Fibroblast of lung (primary cell): Measurements from ENCODE around the gene CAMTA1. TPM values are rescaled to one million over a fixed set of nuclear protein-coding genes. Genes with fewer than 3 reads are reported as not detected.

ENCODE experiments used
- DNase-seq, 2 donors: peaks; one replicate each; pipeline versions ENCODE4 v3.0.0 to v3.0.0-alpha.2; 2010; ENCODE audit warnings: low read depth in 2 of 2
- H2AFZ ChIP-seq: 2 replicates; pipeline ENCODE4 v1.5.1; 2012; ENCODE audit warnings: low read length, control low read depth, inconsistent platforms
- H3K27ac ChIP-seq: 2 replicates; pipeline ENCODE4 v1.5.1; 2011; ENCODE audit warnings: low read length, control low read depth; ENCODE audit not compliant: insufficient read depth
- H3K27me3 ChIP-seq: 2 replicates; pipeline ENCODE4 v1.5.1; 2011; ENCODE audit warnings: mild to moderate bottlenecking, low read length; ENCODE audit not compliant: control insufficient read depth, insufficient read depth
- H3K36me3 ChIP-seq: 2 replicates; pipeline ENCODE4 v1.5.1; 2011; ENCODE audit warnings: low read length; ENCODE audit not compliant: control insufficient read depth, insufficient read depth
- H3K4me1 ChIP-seq: 2 replicates; pipeline ENCODE4 v1.5.1; 2011; ENCODE audit warnings: low read length; ENCODE audit not compliant: control insufficient read depth, insufficient read depth; ENCODE audit errors: extremely low read depth
- H3K4me2 ChIP-seq: 2 replicates; pipeline ENCODE4 v1.5.1; 2011; ENCODE audit warnings: low read length, control low read depth; ENCODE audit not compliant: insufficient read depth; ENCODE audit errors: extremely low read depth
- H3K4me3 ChIP-seq, 4 experiments: fragments of 200-600 bp in 1 of 4; sonication (generic) in 1 of 4; replicated peaks in 1 of 4; 2 replicates each; pipeline ENCODE4 v1.5.1; 2011 to 2016; ENCODE audit warnings: low read length in 4 of 4, low read depth in 3 of 4, mild to moderate bottlenecking in 3 of 4, control low read depth in 2 of 4, inconsistent platforms in 1 of 4, mixed read lengths in 1 of 4; ENCODE audit not compliant: insufficient read depth in 1 of 4; ENCODE audit errors: control extremely low read depth in 1 of 4
- H3K79me2 ChIP-seq: 2 replicates; pipeline ENCODE4 v1.5.1; 2012; ENCODE audit warnings: mild to moderate bottlenecking, low read length, inconsistent platforms; ENCODE audit not compliant: control insufficient read depth, insufficient read depth
- H3K9ac ChIP-seq: 2 replicates; pipeline ENCODE4 v1.5.1; 2011; ENCODE audit warnings: mild to moderate bottlenecking, low read length, control low read depth; ENCODE audit not compliant: insufficient read depth
- H3K9me3 ChIP-seq: 2 replicates; pipeline ENCODE4 v1.5.1; 2012; ENCODE audit warnings: low read depth, low read length; ENCODE audit not compliant: control insufficient read depth, insufficient read depth
- H4K20me1 ChIP-seq: 2 replicates; pipeline ENCODE4 v1.5.1; 2011; ENCODE audit warnings: low read length; ENCODE audit not compliant: control insufficient read depth, insufficient read depth; ENCODE audit errors: extremely low read depth
- EZH2 ChIP-seq: IDR thresholded peaks from 2 replicates; pipeline ENCODE4 v1.5.1; 2012; ENCODE audit warnings: low read length, control low read depth, mild to moderate bottlenecking; ENCODE audit errors: missing control alignments
- polyA plus RNA-seq, 2 donors: library from polyadenylated mRNA; depleted of rRNA in 1 of 2; stranded (reverse) in 1 of 2; unstranded in 1 of 2; fragments of >200 nt; gene quantifications; 2 replicates each; pipeline ENCODE4 v1.2.1, GENCODE V29; 2011 to 2012; ENCODE audit warnings: missing spikeins in 1 of 2
- total RNA-seq: library from RNA; depleted of rRNA; stranded (reverse); fragments of >200 nt; gene quantifications from 2 replicates; pipeline ENCODE4 v1.2.1, GENCODE V29; 2014
- TF ChIP-seq, protein P1 (sequence below), 2 donors: IDR thresholded peaks in 1 of 2; conservative IDR thresholded peaks in 1 of 2; 1 replicate in 1 of 2; 2 replicates in 1 of 2; pipeline ENCODE4 v1.5.1; 2011 to 2012; ENCODE audit warnings: low read length in 2 of 2, control low read depth in 1 of 2, inconsistent platforms in 1 of 2, low read depth in 1 of 2, mild to moderate bottlenecking in 1 of 2

CAMTA1 gene
- total and polyA plus RNA-seq, 2 donors (not counting 1 experiment from before 2014, with no cell fraction given), result 47.6 to 86.0 TPM

DNA sequence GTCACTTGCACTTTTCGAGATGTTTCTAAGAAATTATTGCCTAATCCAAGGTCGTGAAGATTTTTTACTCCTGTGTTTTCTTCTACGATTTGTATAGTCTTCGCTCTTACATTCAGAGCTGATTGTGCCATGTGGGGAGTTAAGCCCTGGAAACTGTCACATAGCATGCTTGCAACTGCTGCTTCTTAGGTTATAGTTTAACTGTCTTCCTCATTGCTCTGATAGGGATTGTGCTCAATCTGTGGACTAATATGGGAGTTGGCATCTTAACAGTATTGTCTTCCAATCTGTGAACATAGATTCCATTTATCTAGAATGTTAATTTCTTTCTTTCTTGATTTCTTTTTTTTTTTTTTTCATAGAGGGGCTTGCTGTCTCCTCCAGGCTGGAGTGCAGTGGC, 34.8 kb upstream of the CAMTA1 start:
- H3K4me1 ChIP-seq, result no peaks in the 10 kb centered on the region
- no peaks in the 10 kb centered on the region for H3K9me3 ChIP-seq
- no peak overlapping the region for H2AFZ ChIP-seq

DNA sequence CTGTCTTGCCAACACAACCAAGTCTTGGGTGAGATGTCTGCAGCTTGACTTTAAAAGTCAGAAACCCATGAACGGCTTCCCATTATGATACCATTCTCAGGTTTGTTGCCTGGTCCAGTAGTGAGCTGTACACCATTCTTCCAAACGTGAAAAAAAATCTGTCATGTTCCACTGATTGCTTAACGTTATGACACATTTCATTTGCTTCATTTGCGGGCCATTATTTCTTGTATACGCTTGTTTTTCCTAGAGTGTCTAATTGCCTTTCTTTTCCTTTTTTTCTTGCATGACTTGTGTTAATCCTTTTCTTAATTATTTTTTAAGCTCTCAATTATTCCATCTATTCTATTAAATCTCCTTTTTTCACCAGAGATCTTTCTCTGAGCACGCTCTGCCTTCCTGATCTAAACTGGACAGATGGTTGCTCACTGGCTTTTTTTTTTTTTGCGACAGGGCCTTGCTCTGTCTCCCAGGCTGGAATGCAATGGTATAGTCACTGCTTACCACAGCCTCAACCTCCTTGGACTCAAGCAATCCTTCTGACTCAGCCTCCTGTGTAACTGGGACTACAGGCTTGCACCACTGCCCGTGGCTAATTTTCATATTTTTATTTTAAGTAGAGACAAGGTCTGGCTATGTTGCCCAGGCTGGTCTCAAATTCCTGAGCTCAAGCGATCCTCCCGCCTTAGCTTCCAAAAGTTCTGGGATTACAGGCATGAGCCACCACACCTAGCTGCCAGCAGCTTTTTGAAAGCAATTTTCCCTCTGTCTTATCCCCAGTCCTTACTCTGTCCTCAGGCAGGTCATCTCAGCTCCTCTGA, 31.7 kb upstream of the CAMTA1 start:
- Histone ChIP-seq H3K4me1 (no peaks in the 10 kb centered on the region), H3K27me3 (peaks cover 3% of the 10 kb centered on the region), H3K79me2 (no peaks in the 10 kb centered on the region), H2AFZ (no peak overlapping the region), H3K4me3 (no peak overlapping the region), H3K9me3 (no peaks in the 10 kb centered on the region), H3K9ac (no peak overlapping the region), H3K4me2 (no peak overlapping the region), H3K27ac (no peak overlapping the region), H4K20me1 (no peaks in the 10 kb centered on the region), H3K36me3 (no peaks in the 10 kb centered on the region)
- TF ChIP-seq, protein P1, sequence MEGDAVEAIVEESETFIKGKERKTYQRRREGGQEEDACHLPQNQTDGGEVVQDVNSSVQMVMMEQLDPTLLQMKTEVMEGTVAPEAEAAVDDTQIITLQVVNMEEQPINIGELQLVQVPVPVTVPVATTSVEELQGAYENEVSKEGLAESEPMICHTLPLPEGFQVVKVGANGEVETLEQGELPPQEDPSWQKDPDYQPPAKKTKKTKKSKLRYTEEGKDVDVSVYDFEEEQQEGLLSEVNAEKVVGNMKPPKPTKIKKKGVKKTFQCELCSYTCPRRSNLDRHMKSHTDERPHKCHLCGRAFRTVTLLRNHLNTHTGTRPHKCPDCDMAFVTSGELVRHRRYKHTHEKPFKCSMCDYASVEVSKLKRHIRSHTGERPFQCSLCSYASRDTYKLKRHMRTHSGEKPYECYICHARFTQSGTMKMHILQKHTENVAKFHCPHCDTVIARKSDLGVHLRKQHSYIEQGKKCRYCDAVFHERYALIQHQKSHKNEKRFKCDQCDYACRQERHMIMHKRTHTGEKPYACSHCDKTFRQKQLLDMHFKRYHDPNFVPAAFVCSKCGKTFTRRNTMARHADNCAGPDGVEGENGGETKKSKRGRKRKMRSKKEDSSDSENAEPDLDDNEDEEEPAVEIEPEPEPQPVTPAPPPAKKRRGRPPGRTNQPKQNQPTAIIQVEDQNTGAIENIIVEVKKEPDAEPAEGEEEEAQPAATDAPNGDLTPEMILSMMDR (conservative IDR thresholded peaks at IDR 0.05 in 1 of 2, IDR thresholded peaks at IDR 0.05 in 1 of 2; ENCODE audit: low read depth in 1 of 2, low read length in 2 of 2), result no peak
- TF ChIP-seq EZH2, result no peak
- DNase-seq, result no peak

More for the DNA sequence above, 34.8 kb upstream of the CAMTA1 start:
- Histone ChIP-seq H3K27ac (no peak overlapping the region), H3K36me3 (no peaks in the 10 kb centered on the region), H3K4me2 (no peak overlapping the region), H3K27me3 (peaks cover 3% of the 10 kb centered on the region), H3K4me3 (no peak overlapping the region), H3K79me2 (no peaks in the 10 kb centered on the region), H3K9ac (no peak overlapping the region), H4K20me1 (no peaks in the 10 kb centered on the region)
- no peak for TF ChIP-seq EZH2
- TF ChIP-seq, protein P1 (conservative IDR thresholded peaks at IDR 0.05 in 1 of 2, IDR thresholded peaks at IDR 0.05 in 1 of 2; ENCODE audit: low read depth in 1 of 2, low read length in 2 of 2), result no peak
- DNase-seq, result no peak

DNA sequence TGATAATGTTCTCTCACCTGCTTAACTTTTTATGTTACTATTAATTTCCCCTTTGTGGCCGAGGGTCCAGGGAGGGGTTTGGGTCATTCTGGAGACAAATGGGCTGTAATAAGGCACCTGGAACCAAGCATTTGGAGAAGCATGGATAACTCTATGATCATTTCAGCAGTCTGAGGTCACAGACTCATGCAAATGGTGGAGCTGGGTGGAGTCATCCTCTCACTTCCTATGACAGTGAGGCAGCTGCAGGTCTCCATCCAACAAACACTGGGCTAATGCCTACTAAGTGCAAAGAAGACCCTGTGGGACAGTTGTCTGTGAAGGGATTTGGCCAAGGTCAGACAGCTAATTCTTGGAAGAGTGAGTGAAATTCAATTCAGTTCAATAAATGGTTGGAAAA, 28.8 kb upstream of the CAMTA1 start:
- H3K27me3 ChIP-seq, result peaks cover 3% of the 10 kb centered on the region
- TF ChIP-seq, protein P1 (conservative IDR thresholded peaks at IDR 0.05 in 1 of 2, IDR thresholded peaks at IDR 0.05 in 1 of 2; ENCODE audit: low read depth in 1 of 2, low read length in 2 of 2), result no peak
- no peak for TF ChIP-seq EZH2
- H3K4me3 ChIP-seq, result no peak overlapping the region
- H3K27ac ChIP-seq, result no peak overlapping the region
- H3K4me1 ChIP-seq, result no peaks in the 10 kb centered on the region
- DNase-seq, result no peak
- H2AFZ ChIP-seq, result no peak overlapping the region
- no peaks in the 10 kb centered on the region for H4K20me1 ChIP-seq
- H3K79me2 ChIP-seq, result no peaks in the 10 kb centered on the region
- no peak overlapping the region for H3K4me2 ChIP-seq
- no peak overlapping the region for H3K9ac ChIP-seq
- no peaks in the 10 kb centered on the region for H3K9me3 ChIP-seq
- H3K36me3 ChIP-seq, result no peaks in the 10 kb centered on the region
